Fibroblast of lung (primary cell): ENCODE measurements around the gene PATJ. TPM values are rescaled to one million over a fixed set of nuclear protein-coding genes. Genes with fewer than 3 reads are reported as not detected.

Experiments
- DNase-seq, 2 donors: peaks; one replicate each; pipeline versions ENCODE4 v3.0.0 to v3.0.0-alpha.2; 2010; ENCODE audit warnings: low read depth in 2 of 2
- H2AFZ ChIP-seq: 2 replicates; pipeline ENCODE4 v1.5.1; 2012; ENCODE audit warnings: low read length, control low read depth, inconsistent platforms
- H3K27ac ChIP-seq: 2 replicates; pipeline ENCODE4 v1.5.1; 2011; ENCODE audit warnings: low read length, control low read depth; ENCODE audit not compliant: insufficient read depth
- H3K27me3 ChIP-seq: 2 replicates; pipeline ENCODE4 v1.5.1; 2011; ENCODE audit warnings: mild to moderate bottlenecking, low read length; ENCODE audit not compliant: control insufficient read depth, insufficient read depth
- H3K36me3 ChIP-seq: 2 replicates; pipeline ENCODE4 v1.5.1; 2011; ENCODE audit warnings: low read length; ENCODE audit not compliant: control insufficient read depth, insufficient read depth
- H3K4me1 ChIP-seq: 2 replicates; pipeline ENCODE4 v1.5.1; 2011; ENCODE audit warnings: low read length; ENCODE audit not compliant: control insufficient read depth, insufficient read depth; ENCODE audit errors: extremely low read depth
- H3K4me2 ChIP-seq: 2 replicates; pipeline ENCODE4 v1.5.1; 2011; ENCODE audit warnings: low read length, control low read depth; ENCODE audit not compliant: insufficient read depth; ENCODE audit errors: extremely low read depth
- H3K4me3 ChIP-seq, 4 experiments: fragments of 200-600 bp in 1 of 4; sonication (generic) in 1 of 4; replicated peaks in 1 of 4; 2 replicates each; pipeline ENCODE4 v1.5.1; 2011 to 2016; ENCODE audit warnings: low read length in 4 of 4, low read depth in 3 of 4, mild to moderate bottlenecking in 3 of 4, control low read depth in 2 of 4, inconsistent platforms in 1 of 4, mixed read lengths in 1 of 4; ENCODE audit not compliant: insufficient read depth in 1 of 4; ENCODE audit errors: control extremely low read depth in 1 of 4
- H3K79me2 ChIP-seq: 2 replicates; pipeline ENCODE4 v1.5.1; 2012; ENCODE audit warnings: mild to moderate bottlenecking, low read length, inconsistent platforms; ENCODE audit not compliant: control insufficient read depth, insufficient read depth
- H3K9ac ChIP-seq: 2 replicates; pipeline ENCODE4 v1.5.1; 2011; ENCODE audit warnings: mild to moderate bottlenecking, low read length, control low read depth; ENCODE audit not compliant: insufficient read depth
- H3K9me3 ChIP-seq: 2 replicates; pipeline ENCODE4 v1.5.1; 2012; ENCODE audit warnings: low read depth, low read length; ENCODE audit not compliant: control insufficient read depth, insufficient read depth
- H4K20me1 ChIP-seq: 2 replicates; pipeline ENCODE4 v1.5.1; 2011; ENCODE audit warnings: low read length; ENCODE audit not compliant: control insufficient read depth, insufficient read depth; ENCODE audit errors: extremely low read depth
- CTCF ChIP-seq, 2 donors: IDR thresholded peaks in 1 of 2; conservative IDR thresholded peaks in 1 of 2; 1 replicate in 1 of 2; 2 replicates in 1 of 2; pipeline ENCODE4 v1.5.1; 2011 to 2012; ENCODE audit warnings: low read length in 2 of 2, control low read depth in 1 of 2, inconsistent platforms in 1 of 2, low read depth in 1 of 2, mild to moderate bottlenecking in 1 of 2
- EZH2 ChIP-seq: IDR thresholded peaks from 2 replicates; pipeline ENCODE4 v1.5.1; 2012; ENCODE audit warnings: low read length, control low read depth, mild to moderate bottlenecking; ENCODE audit errors: missing control alignments
- polyA plus RNA-seq, 2 donors: library from polyadenylated mRNA; depleted of rRNA in 1 of 2; stranded (reverse) in 1 of 2; unstranded in 1 of 2; fragments of >200 nt; gene quantifications; 2 replicates each; pipeline ENCODE4 v1.2.1, GENCODE V29; 2011 to 2012; ENCODE audit warnings: missing spikeins in 1 of 2
- total RNA-seq: library from RNA; depleted of rRNA; stranded (reverse); fragments of >200 nt; gene quantifications from 2 replicates; pipeline ENCODE4 v1.2.1, GENCODE V29; 2014

PATJ gene
- total and polyA plus RNA-seq, 2 donors (not counting 1 experiment from before 2014, with no cell fraction given): 2.5 to 12.4 TPM

GRCh38 chr1:62207187-62207586 is 464.9 kb downstream of the PATJ start:
- TF ChIP-seq CTCF (conservative IDR thresholded peaks at IDR 0.05 in 1 of 2, IDR thresholded peaks at IDR 0.05 in 1 of 2; ENCODE audit: low read depth in 1 of 2, low read length in 2 of 2) (no peak), EZH2 (no peak)
- Histone ChIP-seq H3K36me3 (no peaks in the 10 kb centered on the region), H4K20me1 (no peaks in the 10 kb centered on the region), H3K4me1 (no peaks in the 10 kb centered on the region), H3K27me3 (no peaks in the 10 kb centered on the region), H3K4me3 (no peak overlapping the region), H2AFZ (no peak overlapping the region), H3K27ac (no peak overlapping the region), H3K9me3 (no peaks in the 10 kb centered on the region), H3K4me2 (no peak overlapping the region), H3K79me2 (no peaks in the 10 kb centered on the region), H3K9ac (no peak overlapping the region)
- DNase-seq: no peak

GRCh38 chr1:62208087-62208486 is 465.8 kb downstream of the PATJ start:
- Histone ChIP-seq H3K9ac (no peak overlapping the region), H4K20me1 (no peaks in the 10 kb centered on the region), H3K27me3 (no peaks in the 10 kb centered on the region), H3K4me1 (no peaks in the 10 kb centered on the region), H3K4me2 (no peak overlapping the region), H3K79me2 (no peaks in the 10 kb centered on the region), H2AFZ (no peak overlapping the region), H3K27ac (no peak overlapping the region), H3K4me3 (no peak overlapping the region), H3K9me3 (no peaks in the 10 kb centered on the region), H3K36me3 (no peaks in the 10 kb centered on the region)
- TF ChIP-seq EZH2: no peak
- TF ChIP-seq CTCF (conservative IDR thresholded peaks at IDR 0.05 in 1 of 2, IDR thresholded peaks at IDR 0.05 in 1 of 2; ENCODE audit: low read depth in 1 of 2, low read length in 2 of 2): no peak
- no peak for DNase-seq

GRCh38 chr1:62208970-62209369 is 466.7 kb downstream of the PATJ start:
- Histone ChIP-seq H3K9me3 (no peaks in the 10 kb centered on the region), H3K79me2 (no peaks in the 10 kb centered on the region), H3K4me1 (no peaks in the 10 kb centered on the region), H2AFZ (no peak overlapping the region), H3K36me3 (no peaks in the 10 kb centered on the region), H3K27me3 (no peaks in the 10 kb centered on the region), H4K20me1 (no peaks in the 10 kb centered on the region), H3K9ac (no peak overlapping the region), H3K4me3 (no peak overlapping the region), H3K4me2 (no peak overlapping the region), H3K27ac (no peak overlapping the region)
- DNase-seq: no peak
- no peak for TF ChIP-seq EZH2
- TF ChIP-seq CTCF (conservative IDR thresholded peaks at IDR 0.05 in 1 of 2, IDR thresholded peaks at IDR 0.05 in 1 of 2; ENCODE audit: low read depth in 1 of 2, low read length in 2 of 2): no peak
